ENCODE data around the gene FEZF2. TPM values are rescaled to one million over a fixed set of nuclear protein-coding genes. Genes with fewer than 3 reads are reported as not detected.

The FEZF2 gene
- total RNA-seq, 1 donor from 2014 or later = not detected

GRCh38 chr3:62368290-62368704 is 5.1 kb downstream of the FEZF2 start:
- Histone ChIP-seq H3K9me3 (no peaks in the 10 kb centered on the region), H3K4me3 (peak overlapping the region in 1 of 2 donors; percentile 18), H3K27me3 (peaks cover 24% of the 10 kb centered on the region), H3K4me1 (peaks cover 2% of the 10 kb centered on the region in 2 donors), H3K27ac (no peak overlapping the region), H3K36me3 (no peaks in the 10 kb centered on the region)
- TF ChIP-seq CTCF (IDR thresholded peaks at IDR 0.05) = no peak
- intact Hi-C loops (cut with DNase I) = no loop called here
- DNase-seq (ENCODE audit: low spot score in 2 of 2) = no peak

GRCh38 chr3:62367763-62368195 is 5.6 kb downstream of the FEZF2 start:
- H3K36me3 ChIP-seq = no peaks in the 10 kb centered on the region
- H3K9me3 ChIP-seq = no peaks in the 10 kb centered on the region
- peaks cover 2% of the 10 kb centered on the region in 2 donors for H3K4me1 ChIP-seq
- no peak for TF ChIP-seq CTCF (IDR thresholded peaks at IDR 0.05)
- H3K4me3 ChIP-seq = no peak overlapping the region
- DNase-seq (ENCODE audit: low spot score in 2 of 2) = no peak
- H3K27me3 ChIP-seq = peaks cover 24% of the 10 kb centered on the region
- H3K27ac ChIP-seq = no peak overlapping the region
- intact Hi-C loops (cut with DNase I) = no loop called here

GRCh38 chr3:62366126-62366484 is 7.2 kb downstream of the FEZF2 start:
- TF ChIP-seq CTCF (IDR thresholded peaks at IDR 0.05) = no peak
- H3K4me3 ChIP-seq = no peak overlapping the region
- H3K27ac ChIP-seq = no peak overlapping the region
- H3K9me3 ChIP-seq = no peaks in the 10 kb centered on the region
- no peaks in the 10 kb centered on the region for H3K36me3 ChIP-seq
- DNase-seq (ENCODE audit: low spot score in 2 of 2) = no peak
- H3K27me3 ChIP-seq = peaks cover 16% of the 10 kb centered on the region
- intact Hi-C loops (cut with DNase I) = no loop called here
- no peaks in the 10 kb centered on the region for H3K4me1 ChIP-seq

- Histone ChIP-seq H3K9me3 (no peaks in the 10 kb centered on the region), H3K27me3 (peaks cover 12% of the 10 kb centered on the region), H3K4me1 (no peaks in the 10 kb centered on the region), H3K4me3 (no peak overlapping the region), H3K36me3 (no peaks in the 10 kb centered on the region), H3K27ac (no peak overlapping the region)
- no peak for DNase-seq (ENCODE audit: low spot score in 2 of 2)
- intact Hi-C loops (cut with DNase I) = no loop called here
- no peak for TF ChIP-seq CTCF (IDR thresholded peaks at IDR 0.05)
Observed at GRCh38 chr3:62365391-62366125, 7.8 kb downstream of the FEZF2 start.

- no peaks in the 10 kb centered on the region for H3K36me3 ChIP-seq
Observed at GRCh38 chr3:62364191-62364590, 9.2 kb downstream of the FEZF2 start.

More at GRCh38 chr3:62364191-62364590, 9.2 kb downstream of the FEZF2 start:
- Histone ChIP-seq H3K27ac (no peak overlapping the region), H3K4me1 (no peaks in the 10 kb centered on the region), H3K27me3 (peaks cover 12% of the 10 kb centered on the region), H3K9me3 (no peaks in the 10 kb centered on the region), H3K4me3 (no peak overlapping the region)
- DNase-seq (ENCODE audit: low spot score in 2 of 2) = no peak
- TF ChIP-seq CTCF (IDR thresholded peaks at IDR 0.05) = no peak
- intact Hi-C loops (cut with DNase I) = no loop called here
